Small intestine (tissue), 7 donors: ENCODE results near the gene RNF19B. TPM values are rescaled to one million over a fixed set of nuclear protein-coding genes. Genes with fewer than 3 reads are reported as not detected.

ENCODE experiments used
- DNase-seq, 2 donors: peaks; one replicate each; pipeline versions ENCODE4 v3.0.0 to v3.0.0-alpha.2; 2013
- FAIRE-seq: peaks from 2 replicates; lab custom pipeline; 2012; peaks lifted over from hg19 to GRCh38; lab: Jason Lieb, UNC
- H3K27ac ChIP-seq, 3 donors: one replicate each; pipeline ENCODE4 v1.5.1; 2013; ENCODE audit warnings: low read length in 2 of 3, mild to moderate bottlenecking in 2 of 3, control low read depth in 1 of 3, inconsistent platforms in 1 of 3, low read depth in 1 of 3, moderate library complexity in 1 of 3
- H3K27me3 ChIP-seq, 3 donors: one replicate each; pipeline ENCODE4 v1.6.1; 2013; ENCODE audit warnings: low read length in 3 of 3, inconsistent platforms in 1 of 3; ENCODE audit not compliant: control insufficient read depth in 3 of 3, insufficient read depth in 3 of 3
- H3K36me3 ChIP-seq, 3 donors: one replicate each; pipeline ENCODE4 v1.6.1; 2013; ENCODE audit warnings: low read length in 3 of 3, inconsistent platforms in 1 of 3, low read depth in 1 of 3, mild to moderate bottlenecking in 1 of 3, moderate library complexity in 1 of 3; ENCODE audit not compliant: control insufficient read depth in 3 of 3, insufficient read depth in 2 of 3
- H3K4me1 ChIP-seq, 3 donors: one replicate each; pipeline ENCODE4 v1.6.1; 2013; ENCODE audit warnings: low read length in 2 of 3, inconsistent platforms in 1 of 3, low read depth in 1 of 3, mild to moderate bottlenecking in 1 of 3, moderate library complexity in 1 of 3; ENCODE audit not compliant: control insufficient read depth in 3 of 3, insufficient read depth in 2 of 3
- H3K4me3 ChIP-seq, 3 donors: one replicate each; pipeline ENCODE4 v1.5.1; 2013; ENCODE audit warnings: low read length in 3 of 3, control low read depth in 1 of 3, inconsistent platforms in 1 of 3, low read depth in 1 of 3, mild to moderate bottlenecking in 1 of 3, moderate library complexity in 1 of 3
- H3K9me3 ChIP-seq, 2 donors: one replicate each; pipeline ENCODE4 v1.6.1; 2013; ENCODE audit warnings: low read depth in 1 of 2, low read length in 1 of 2; ENCODE audit not compliant: control insufficient read depth in 2 of 2, insufficient read depth in 1 of 2
- WGBS, 3 donors: extraction: QIAGEN DNeasy Blood & Tissue Kit; methylation state at CpG; one replicate each; pipeline ENCODE4 v1.1.7; 2013; 5-methylcytosine and 5-hydroxymethylcytosine counted together
- polyA plus RNA-seq, 4 donors: library from polyadenylated mRNA; stranded (reverse) in 3 of 4; unstranded in 1 of 4; fragments of 200-250 nt in 3 of 4; fragments of 120-200 nt in 1 of 4; gene quantifications; one replicate each; pipeline versions ENCODE4 v1.2.1 to v1.2.3, GENCODE V29; 2013
- donor health status: healthy with polysubstance abuse.
- donor health status: control.
- donor health status: control.
- donor health status: Bipolar disorder and iron deficiency.
- donor health status: healthy.

RNF19B gene
- polyA plus RNA-seq, 4 donors, result 20.8 to 29.2 (median 28.9) TPM

DNA sequence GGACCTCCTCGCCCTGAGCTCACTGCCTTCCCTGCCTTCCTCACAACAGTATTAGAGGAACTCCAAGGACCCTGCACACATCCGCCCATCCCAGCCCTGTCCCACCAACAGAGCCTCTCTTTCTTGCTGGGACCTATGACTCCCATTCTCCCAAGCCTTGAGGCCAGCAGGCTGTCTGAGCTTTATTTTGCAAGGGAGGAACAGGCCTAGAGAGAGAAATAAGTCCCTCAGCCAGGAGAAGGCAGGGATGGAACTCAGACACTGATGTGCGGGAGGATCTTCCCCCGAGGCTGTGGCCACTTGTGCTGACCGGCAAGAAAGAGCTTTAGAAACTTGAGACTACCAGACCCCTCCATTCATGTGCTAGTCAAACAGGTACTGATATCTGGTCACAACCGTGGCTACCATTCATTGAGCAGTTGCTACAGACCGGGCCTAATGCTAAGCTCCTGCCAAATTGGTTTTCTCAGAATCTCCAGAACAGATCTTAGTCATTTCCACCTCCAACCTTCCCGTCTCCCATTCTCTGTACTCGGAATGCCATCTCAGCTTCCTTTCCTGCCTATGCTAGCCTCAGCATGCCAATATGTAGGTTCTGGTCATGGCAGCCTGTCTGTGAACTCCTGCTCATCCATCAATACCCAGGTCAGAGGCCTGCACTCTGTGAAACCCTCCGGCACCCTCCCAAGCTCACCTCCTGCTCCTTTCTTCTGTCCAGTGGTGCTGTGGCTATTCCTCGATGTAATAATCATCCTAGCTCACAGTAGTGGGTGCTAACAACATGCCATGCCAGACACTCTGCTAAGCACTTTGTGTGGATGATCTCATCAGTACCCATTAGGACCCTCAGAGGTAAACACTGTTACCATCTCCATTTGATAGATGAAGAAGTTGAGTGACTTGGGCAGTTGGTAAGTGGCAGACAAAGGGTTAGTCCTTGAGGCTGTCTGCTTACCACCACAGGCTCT lies 67.2 kb downstream of the RNF19B start:
- H3K36me3 ChIP-seq, result peaks cover 0 to 29% (median 0%) of the 10 kb centered on the region in 3 donors
- peaks cover 0 to 15% (median 0%) of the 10 kb centered on the region in 3 donors for H3K27me3 ChIP-seq
- no peak for FAIRE-seq
- H3K9me3 ChIP-seq, result no peaks in the 10 kb centered on the region
- WGBS, 3 donors, result 78 to 86% (median 81%) methylated on average over 11 of the region's 11 CpGs
- H3K4me3 ChIP-seq, result no peak overlapping the region
- DNase-seq, result no peak
- no peak overlapping the region for H3K27ac ChIP-seq
- peaks cover 0 to 17% (median 0%) of the 10 kb centered on the region in 3 donors for H3K4me1 ChIP-seq

DNA sequence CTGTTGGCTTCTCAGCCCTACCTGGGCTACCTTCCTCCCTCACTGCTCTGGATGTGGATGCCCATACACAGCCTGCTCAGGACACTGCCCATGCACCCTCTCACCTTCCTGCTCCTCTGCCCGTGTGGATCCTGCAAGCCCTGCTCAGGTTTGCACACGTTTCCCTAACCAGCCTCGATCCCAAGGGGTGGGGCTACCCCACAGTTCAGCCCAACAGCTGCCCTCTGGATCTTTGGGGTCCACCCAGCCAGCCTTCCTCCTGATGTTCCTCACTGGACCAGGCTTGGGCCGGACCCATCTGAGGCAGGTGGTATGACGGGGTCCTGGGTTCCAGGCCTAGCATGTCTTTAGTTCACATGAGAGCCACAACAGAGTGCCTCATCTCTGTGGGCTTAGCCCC lies 68.2 kb downstream of the RNF19B start:
- H3K36me3 ChIP-seq, result peaks cover 0 to 29% (median 0%) of the 10 kb centered on the region in 3 donors

DNA sequence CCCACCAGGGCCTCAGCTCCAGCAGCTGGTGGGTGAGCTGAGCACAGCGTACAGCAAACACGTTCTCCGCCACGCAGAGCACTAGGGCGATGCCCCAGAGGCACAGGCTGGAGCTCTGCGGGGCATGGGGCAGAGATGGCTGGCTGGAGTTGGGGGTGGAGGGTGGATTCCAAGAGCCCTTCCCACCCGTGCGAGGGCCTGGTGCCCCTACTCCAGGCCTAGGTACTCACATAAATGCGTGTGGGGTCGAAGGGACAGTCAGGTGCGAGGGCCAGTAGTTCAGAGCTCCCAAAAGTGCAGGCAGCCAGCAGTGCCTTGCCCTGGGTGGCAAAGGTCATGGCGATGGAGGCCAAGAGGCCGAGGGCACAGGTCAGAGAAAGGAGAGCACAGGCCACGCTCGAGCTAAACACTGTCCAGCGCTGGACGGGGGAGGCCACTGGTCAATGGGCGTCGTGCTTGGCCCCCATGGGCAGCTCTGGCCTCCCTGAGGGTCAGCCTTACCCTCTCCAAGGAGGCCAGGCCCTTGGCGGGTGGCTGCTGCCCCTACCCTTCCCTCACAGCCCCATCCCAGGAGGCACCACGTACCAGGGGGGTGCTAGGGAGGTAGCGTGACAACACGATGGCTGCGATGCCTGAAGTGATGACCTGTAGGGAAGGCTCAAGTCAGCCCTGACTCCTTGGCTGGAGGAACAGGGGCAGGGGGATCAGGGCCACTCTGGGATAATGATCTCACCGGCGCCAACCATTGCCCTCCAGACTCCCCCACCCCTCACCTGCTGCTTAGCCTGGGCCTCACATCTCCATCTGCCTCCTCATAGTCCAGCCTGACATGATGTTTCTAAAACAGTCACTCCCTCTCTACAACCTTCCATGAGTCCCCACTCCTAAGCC lies 69.0 kb downstream of the RNF19B start:
- Histone ChIP-seq H3K36me3 (peaks cover 0 to 29% (median 0%) of the 10 kb centered on the region in 3 donors), H3K27ac (no peak overlapping the region), H3K4me1 (peaks cover 0 to 14% (median 0%) of the 10 kb centered on the region in 3 donors), H3K27me3 (peaks cover 0 to 29% (median 0%) of the 10 kb centered on the region in 3 donors), H3K9me3 (no peaks in the 10 kb centered on the region), H3K4me3 (no peak overlapping the region)
- FAIRE-seq (no peak), DNase-seq (no peak)
- 87 to 89% (median 88%) methylated on average over 26 of the region's 26 CpGs for WGBS, 3 donors

More for the DNA sequence above, 68.2 kb downstream of the RNF19B start:
- no peak overlapping the region for H3K27ac ChIP-seq
- H3K4me3 ChIP-seq, result no peak overlapping the region
- no peaks in the 10 kb centered on the region for H3K9me3 ChIP-seq
- peaks cover 0 to 24% (median 0%) of the 10 kb centered on the region in 3 donors for H3K27me3 ChIP-seq
- FAIRE-seq, result no peak
- H3K4me1 ChIP-seq, result peaks cover 0 to 18% (median 0%) of the 10 kb centered on the region in 3 donors
- DNase-seq, result no peak
- whole genome bisulfite sequencing, 3 donors, result 59 to 68% (median 63%) methylated on average over 5 of the region's 5 CpGs

DNA sequence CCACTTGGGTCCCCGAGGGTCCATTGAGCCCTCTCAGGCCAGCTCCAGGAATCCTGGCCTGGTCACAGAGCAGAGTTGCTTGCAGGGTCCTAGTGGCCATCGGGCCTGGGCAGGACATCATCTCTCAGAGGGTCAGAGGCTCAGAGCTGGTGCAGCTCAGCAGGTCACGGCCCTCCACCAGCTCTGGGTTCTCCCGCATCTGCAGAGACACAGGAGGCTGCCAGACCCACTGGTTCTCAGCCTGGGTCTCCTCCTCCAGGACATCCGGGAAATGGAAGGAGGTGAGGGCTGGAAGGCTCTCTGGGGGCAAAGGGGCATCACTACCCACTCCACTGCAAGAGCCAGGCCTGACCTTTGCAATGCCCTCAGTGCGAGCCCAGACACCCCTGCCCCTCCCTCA lies 69.9 kb downstream of the RNF19B start:
- WGBS, 3 donors, result 77 to 85% (median 83%) methylated on average over 6 of the region's 6 CpGs
- H3K27me3 ChIP-seq, result peaks cover 0 to 29% (median 0%) of the 10 kb centered on the region in 3 donors
- DNase-seq (no peak), FAIRE-seq (no peak)
- no peak overlapping the region for H3K4me3 ChIP-seq
- H3K9me3 ChIP-seq, result no peaks in the 10 kb centered on the region
- no peak overlapping the region for H3K27ac ChIP-seq
- H3K36me3 ChIP-seq, result peaks cover 0 to 29% (median 0%) of the 10 kb centered on the region in 3 donors
- H3K4me1 ChIP-seq, result peaks cover 0 to 11% (median 0%) of the 10 kb centered on the region in 3 donors

DNA sequence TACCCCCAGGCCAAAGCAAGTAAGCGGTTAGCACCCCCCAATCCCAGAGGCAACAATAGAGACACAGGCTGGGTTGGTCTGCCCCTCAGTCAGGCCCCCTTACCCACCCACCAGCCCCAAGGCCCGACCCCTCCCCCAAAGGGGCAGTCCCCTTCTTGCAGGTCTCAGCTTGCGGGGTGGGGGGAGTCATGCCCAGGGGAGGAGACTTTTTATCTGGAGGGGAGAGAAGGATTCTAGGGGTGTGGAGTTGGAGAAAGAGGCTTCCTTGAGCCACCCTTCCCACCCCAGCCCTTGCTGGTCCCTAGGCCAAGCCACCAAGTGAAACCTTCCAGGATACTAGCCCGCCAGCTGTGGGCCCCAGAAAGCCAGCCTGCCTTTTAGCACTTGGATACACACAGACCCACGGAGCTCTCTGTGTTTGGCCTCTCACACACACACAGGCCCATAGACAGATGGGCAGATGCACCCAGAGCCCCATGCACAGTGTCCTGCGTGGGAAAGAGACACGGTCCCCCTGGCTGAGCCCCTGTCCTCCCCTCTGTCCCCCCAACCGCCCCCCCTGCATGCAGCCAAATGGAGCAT lies 70.5 kb downstream of the RNF19B start:
- FAIRE-seq (no peak), DNase-seq (no peak)
- Histone ChIP-seq H3K36me3 (peaks cover 0 to 29% (median 0%) of the 10 kb centered on the region in 3 donors), H3K4me1 (peaks cover 0 to 11% (median 0%) of the 10 kb centered on the region in 3 donors), H3K4me3 (no peak overlapping the region), H3K27ac (no peak overlapping the region), H3K27me3 (peaks cover 0 to 29% (median under 1%) of the 10 kb centered on the region in 3 donors), H3K9me3 (no peaks in the 10 kb centered on the region)
- 65 to 77% (median 66%) methylated on average over 8 of the region's 8 CpGs for WGBS, 3 donors

DNA sequence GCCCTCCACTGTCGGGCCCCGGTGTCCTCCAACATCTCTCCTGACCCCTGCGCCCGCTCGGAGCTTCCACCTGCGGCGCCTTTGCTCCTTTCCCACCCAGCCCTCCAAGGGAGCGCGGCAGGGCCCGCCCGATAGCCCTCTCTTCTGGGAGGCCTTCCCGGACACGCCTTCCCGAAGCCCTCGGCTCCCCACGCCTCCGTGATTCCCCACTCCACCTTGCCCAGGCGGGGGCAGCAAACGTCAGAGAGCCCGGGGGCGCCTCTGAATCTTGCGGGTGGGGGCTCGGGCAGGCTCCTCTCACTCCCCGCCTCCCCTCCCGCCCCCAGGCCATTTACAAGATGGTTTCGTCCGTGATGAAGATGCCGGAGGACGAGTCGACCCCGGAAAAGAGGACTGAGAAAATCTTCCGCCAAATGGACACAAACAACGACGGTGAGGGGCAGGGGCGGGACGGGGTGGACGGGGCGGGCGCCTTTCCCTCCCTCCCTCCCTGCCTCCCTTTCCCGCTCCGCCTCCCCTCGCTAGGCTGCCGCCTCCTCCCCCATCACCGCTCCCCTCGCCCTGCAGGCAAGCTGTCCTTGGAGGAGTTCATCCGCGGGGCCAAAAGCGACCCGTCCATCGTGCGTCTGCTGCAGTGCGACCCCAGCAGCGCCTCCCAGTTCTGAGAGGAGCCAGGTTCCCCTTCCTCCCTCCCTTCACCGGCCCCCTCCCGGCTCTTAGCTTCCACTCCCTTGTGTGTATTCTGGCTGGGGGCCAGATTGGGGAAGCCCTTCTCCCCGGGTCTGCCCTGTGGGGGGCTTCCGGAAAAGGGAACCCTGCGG lies 71.2 kb downstream of the RNF19B start:
- peak overlapping the region in 2 of 3 donors; percentile 30 to 51 for H3K4me3 ChIP-seq
- peak; percentile 65 to 69 for DNase-seq
- FAIRE-seq, result no peak
- H3K9me3 ChIP-seq, result no peaks in the 10 kb centered on the region
- peaks cover 0 to 11% (median 0%) of the 10 kb centered on the region in 3 donors for H3K4me1 ChIP-seq
- WGBS, 3 donors, result 3 to 4% (median 3%) methylated on average over 46 to 58 of the region's 58 CpGs
- H3K27me3 ChIP-seq, result peaks cover 0 to 30% (median 2%) of the 10 kb centered on the region in 3 donors
- peaks cover 0 to 25% (median 0%) of the 10 kb centered on the region in 3 donors for H3K36me3 ChIP-seq
- peak overlapping the region in 1 of 3 donors; percentile 2 for H3K27ac ChIP-seq

DNA sequence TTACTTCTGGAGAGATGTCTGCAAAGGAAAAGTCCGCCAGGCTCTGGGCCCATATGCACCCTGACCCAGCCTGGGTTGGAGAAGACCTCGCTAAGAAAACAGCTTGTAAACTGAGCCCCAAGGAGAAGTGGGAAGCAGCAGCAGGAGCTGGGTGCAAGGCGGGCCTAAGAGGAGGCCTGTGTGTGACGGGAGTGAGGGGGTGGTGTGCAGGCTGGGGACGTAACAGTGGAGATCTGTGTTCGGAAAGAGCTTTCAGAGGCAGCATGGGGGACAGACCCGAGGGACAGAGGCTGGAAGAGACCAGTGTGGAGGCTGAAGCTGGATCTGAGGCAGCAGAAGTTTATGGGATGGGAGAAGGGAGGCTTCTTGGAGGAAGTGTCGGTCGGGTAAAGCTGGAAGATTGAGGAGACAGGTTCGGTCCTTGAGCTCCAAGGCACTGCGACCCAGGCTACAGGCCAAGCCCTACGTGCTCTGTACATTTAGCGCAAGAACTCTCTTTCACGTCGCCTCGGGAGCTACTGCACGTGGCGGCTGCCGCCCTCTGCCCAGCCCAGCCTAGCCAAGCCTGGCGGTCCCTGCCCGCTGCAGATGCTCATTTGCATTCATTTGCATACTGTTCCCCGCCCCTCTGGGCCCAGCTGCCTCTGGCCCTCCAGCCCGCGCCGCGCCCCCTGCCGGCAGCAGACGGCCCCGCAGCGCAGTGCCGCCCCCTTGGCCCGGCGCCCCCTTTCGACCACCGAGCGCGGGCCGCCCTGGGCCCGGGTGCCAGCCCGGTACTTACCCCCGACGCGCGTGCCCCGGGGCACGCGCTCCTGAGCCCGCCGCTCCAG lies 72.0 kb downstream of the RNF19B start:
- Histone ChIP-seq H3K36me3 (peaks cover 0 to 19% (median 0%) of the 10 kb centered on the region in 3 donors), H3K27ac (peak overlapping the region in 1 of 3 donors; percentile 2), H3K9me3 (no peaks in the 10 kb centered on the region), H3K4me3 (peak overlapping the region in 2 of 3 donors; percentile 30 to 51), H3K4me1 (peaks cover 0 to 11% (median 0%) of the 10 kb centered on the region in 3 donors), H3K27me3 (peaks cover 2 to 36% (median 2%) of the 10 kb centered on the region in 3 donors)
- DNase-seq (peak; percentile 52 to 55), FAIRE-seq (no peak)
- WGBS, 3 donors, result 20 to 25% (median 23%) methylated on average over 35 to 49 of the region's 49 CpGs
